Testis (tissue), 2 donors: ENCODE data around the gene SPG7.

Experiments used
- CTCF ChIP-seq, 3 experiments: fragments of 450-650 bp in 2 of 3; fragments of 200-600 bp in 1 of 3; sonication (generic) in 1 of 3; IDR thresholded peaks; one replicate each; pipeline ENCODE4 v1.5.1; 2016 to 2019; ENCODE audit warnings: antibody characterized with exemption in 3 of 3, mild to moderate bottlenecking in 2 of 3, moderate library complexity in 1 of 3
- POLR2A ChIP-seq: fragments of 450-650 bp; IDR thresholded peaks from one replicate; pipeline ENCODE4 v1.6.1; 2017; ENCODE audit warnings: antibody characterized with exemption, mild to moderate bottlenecking, moderate library complexity

GRCh38 chr16:89530401-89531381 is 22.5 kb downstream of the SPG7 start:
- TF ChIP-seq POLR2A (no peak), CTCF (IDR thresholded peaks at IDR 0.05) (no peak)
